Activated naive CD4-positive, alpha-beta T cell treated with anti-CD3 and anti-CD28 coated beads, Interleukin-2, amount 50 U/mL, for 16 hours (primary cell): ENCODE data around the gene C19orf25.

ENCODE experiments used
- DNase-seq: peaks from one replicate; pipeline ENCODE4 v3.0.0-alpha.2; 2020

The C19orf25 gene

DNA sequence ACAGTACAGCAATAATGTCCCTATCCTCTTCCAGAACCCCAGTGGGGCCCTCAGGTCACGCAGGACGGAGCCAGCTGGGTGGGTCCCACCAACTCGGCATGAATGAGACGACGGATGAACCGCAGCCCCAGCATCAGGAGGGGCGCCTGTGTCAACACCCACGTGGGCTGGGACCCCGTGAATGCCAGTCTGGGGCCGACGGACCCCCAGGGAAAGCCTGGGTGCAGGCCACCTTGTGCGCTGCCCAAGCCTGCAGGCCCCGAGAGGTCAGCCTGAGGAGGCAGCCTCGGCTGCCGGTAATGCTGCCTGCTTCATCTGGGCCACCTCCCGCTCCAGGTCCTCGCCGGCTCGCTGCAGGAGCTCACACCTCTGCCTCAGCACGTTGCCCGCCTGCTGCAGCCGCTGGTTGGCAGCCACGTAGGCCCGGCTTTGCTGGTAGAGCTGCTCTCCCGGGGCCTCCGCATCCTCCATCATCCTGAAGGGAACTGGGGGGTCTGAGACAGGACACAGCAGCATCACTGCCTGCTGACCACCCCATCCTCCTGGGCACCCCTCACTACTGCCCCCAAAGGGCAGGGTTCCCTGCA is 4.2 kb downstream of the C19orf25 start:
- no peak for DNase-seq

DNA sequence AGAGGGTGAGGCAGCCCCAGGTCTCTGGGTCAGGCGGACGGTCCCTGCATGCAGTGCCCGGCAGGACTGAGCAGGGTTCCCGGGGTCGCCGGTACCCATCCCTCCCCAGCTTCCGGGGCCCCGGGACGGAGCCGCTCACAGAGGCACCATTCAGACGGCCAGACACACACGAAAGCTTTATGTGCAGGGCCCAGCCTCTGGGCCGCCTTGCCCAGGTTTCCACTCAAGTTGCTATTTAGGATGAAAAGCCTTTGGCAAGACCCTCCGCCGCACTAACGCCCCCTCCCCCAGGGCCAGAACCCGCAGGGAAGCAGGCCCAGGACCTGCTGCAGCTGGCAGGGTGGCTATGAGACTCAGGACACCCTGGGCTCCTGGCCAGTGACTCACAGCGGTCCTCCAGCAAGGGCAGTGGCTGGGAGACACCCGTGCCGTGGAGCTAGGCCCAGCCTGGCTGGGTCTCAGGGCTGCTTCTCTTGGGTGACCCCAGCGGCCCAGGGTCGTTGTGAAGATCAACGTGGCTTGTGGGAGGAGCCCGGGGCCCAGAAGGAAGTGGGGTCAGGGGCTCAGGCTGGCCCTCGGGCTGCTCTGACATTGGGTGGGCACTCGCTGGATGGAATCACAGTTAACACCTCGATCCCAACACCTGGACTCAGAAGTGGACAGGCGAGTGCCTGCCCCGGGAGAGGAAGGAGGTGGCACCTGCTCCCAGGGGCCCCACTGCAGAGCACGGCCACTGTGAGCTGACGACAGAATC is 4.8 kb downstream of the C19orf25 start:
- peak; percentile 10 for DNase-seq

DNA sequence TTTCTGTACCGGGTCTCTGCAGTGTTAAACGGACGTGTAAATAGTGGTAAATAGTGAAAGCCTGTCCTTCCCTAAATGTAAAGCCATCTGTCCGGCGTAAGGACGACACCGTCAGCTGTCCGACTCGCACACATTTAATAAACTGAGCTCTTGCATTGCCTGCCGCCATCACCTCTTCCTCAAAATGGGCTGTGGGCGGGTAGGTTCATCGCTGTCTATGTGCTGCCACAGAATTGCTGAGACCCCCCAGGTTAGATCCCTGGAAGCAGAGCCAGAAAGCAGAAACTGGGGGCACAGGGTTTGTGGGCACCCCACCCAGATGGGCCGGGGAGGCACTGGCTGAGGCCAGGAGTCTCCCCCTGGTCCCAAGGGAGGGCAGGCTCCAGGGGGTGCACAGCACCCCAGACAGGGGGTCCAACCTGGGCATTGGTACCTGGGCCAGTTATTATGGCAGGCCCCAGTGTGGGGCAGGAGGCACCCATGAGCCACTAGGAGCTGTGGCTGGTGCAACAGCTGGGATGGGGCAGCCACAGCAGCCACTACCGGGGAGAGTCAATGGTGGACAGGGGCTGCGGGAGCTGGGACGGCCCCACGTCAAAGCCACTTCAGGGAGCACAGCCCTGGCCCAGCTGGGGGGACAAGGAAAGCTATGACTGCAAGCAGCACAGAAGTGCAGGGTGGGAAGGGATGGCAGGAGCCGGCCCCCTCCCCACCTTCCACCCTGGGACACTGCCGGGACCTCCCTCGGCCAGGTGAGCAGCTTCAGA is 5.7 kb downstream of the C19orf25 start:
- no peak for DNase-seq

DNA sequence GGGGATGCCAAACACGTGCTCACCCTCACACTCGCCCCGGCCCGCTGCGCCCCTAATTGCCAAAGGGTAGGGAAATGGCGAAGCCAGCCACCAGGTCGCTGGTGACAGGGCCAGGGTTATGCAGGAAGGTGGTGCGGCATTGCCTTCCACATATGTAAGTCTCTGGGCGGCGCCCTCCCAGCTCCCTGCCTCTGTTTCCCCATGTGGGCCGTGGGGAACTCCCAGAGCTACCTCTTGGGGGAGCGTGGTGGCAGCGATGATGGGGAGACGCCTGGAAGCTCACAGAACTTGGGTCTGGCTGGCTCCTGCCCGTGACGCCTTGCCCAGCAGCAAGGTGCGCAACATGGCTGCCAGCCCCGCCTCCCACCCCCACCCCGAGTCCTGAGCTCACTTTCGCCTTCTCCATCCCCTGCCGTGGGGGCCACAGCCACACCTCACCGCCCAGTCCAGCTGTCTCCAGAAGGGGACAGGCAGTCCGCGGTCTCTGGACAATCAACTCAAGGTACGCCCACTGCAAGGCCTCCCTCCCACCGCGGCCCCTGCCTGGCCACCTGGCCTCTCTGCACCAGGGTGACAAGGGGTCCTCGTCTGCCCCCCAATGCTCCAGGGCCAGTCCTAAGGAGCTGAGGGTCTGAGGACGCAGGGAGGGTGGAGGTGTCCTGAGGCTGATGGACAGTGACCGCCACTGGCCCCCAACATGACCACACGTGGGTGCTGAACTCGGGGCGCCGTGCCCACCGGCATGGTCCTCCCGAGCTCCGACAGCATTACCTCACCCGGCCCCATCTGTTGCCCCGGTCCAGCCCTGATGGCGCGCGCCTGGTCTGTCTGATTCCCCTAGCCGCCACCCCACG is 6.6 kb downstream of the C19orf25 start:
- DNase-seq, result peak; percentile 10

DNA sequence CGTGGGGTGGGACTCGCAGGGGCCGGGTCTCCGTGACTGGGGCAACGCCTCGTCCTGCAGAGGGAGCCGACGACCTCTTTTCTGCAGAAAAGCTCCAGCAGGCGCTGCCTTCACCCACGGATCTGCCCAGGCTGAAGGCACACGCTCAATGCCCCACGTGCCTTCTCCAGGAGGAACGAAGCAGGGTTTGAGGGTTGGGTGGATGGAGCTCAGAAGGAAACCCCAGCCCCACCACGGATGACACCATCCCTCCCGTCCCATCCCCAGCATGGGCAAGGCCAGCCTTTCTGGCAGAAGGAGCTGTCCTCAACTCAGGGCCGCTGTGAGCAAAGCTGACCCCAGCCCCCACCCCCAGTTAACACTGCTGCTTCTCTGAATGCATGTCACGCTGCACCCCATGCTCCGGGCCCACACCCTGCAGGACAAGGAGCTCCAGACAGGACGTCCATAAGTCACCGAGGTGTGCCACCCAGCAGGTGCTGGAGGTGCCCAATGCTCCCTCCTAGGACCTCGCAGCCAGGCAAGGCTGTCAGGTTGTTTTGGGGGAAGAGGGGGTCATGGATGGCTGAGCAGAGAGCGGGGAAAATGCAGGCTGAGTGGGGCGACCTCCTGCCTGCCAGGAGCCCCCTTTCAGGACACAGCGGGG is 7.4 kb downstream of the C19orf25 start:
- DNase-seq, result peak; percentile 33

DNA sequence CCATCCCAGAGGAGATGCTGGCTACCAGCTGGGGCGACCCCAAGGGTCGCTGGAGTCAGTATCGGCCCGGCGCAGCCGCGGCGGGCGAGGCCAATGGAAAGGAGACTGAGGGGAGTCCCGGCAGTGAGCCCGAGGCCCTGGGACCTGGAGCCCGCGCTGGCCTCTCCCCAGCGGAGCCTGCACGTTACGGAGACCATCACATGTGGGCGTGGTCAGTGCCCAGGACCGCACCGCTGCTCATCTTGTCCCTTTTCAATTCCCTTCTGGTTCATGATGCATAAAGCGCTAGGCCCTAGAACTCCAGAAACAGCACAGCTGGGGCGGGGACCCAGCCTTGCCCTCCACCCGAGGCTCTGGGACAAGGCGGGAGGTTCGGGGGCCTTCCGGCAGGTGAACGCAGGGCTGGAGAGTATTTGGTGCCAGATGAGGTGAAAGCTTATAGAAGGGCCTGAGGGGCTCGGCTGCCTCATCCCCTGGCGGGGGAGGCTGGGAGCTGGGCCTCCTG is 8.0 kb downstream of the C19orf25 start:
- peak; percentile 25 for DNase-seq

DNA sequence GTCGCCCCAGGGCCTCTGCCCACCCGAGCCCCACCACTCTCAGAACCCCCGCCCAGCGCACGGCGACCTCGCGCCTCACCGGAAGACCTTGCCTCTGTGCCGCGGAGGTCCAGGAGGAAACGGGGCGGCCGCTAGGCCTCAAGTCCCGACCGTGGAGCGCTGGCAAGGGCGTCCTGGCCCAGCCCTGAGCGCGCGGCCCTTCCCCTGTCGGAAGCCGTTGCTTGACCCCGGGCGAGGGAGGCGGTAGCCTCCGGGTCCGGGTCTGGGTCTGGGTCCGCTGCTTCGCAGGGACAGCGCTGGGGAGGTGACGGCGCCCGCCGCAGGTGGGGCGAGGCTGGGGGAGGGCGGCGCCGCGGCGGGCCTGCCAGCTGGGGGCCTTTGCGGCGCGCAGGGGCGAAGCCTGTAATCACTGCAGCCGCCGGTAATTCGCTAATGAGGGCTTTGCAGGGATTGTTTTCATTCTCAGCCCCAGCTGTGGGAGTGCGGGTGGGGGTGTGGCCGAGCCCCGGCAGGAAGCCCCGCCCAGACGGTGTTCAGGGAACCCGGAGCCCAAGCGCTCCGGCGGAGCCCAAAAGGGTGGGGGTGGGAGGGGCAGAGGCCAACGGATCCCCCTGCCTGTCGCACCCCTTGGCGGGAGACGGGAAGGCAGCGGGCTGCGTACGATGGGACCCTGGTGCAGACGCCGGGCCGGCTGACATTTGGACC is 8.6 kb downstream of the C19orf25 start:
- DNase-seq, result peak; percentile 80

DNA sequence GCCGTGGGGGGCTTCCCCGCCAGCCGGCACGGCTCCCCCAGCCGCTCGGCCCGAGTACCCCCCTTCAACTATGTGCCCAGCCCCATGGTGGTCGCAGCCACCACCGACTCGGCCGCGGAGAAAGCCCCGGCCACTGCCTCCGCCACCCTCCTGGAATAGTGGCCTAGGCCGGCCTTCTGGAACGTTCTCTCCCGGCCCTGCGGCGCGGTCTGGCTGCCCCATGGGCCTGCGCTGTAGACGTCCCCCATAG is 9.0 kb downstream of the C19orf25 start:
- DNase-seq, result no peak

DNA sequence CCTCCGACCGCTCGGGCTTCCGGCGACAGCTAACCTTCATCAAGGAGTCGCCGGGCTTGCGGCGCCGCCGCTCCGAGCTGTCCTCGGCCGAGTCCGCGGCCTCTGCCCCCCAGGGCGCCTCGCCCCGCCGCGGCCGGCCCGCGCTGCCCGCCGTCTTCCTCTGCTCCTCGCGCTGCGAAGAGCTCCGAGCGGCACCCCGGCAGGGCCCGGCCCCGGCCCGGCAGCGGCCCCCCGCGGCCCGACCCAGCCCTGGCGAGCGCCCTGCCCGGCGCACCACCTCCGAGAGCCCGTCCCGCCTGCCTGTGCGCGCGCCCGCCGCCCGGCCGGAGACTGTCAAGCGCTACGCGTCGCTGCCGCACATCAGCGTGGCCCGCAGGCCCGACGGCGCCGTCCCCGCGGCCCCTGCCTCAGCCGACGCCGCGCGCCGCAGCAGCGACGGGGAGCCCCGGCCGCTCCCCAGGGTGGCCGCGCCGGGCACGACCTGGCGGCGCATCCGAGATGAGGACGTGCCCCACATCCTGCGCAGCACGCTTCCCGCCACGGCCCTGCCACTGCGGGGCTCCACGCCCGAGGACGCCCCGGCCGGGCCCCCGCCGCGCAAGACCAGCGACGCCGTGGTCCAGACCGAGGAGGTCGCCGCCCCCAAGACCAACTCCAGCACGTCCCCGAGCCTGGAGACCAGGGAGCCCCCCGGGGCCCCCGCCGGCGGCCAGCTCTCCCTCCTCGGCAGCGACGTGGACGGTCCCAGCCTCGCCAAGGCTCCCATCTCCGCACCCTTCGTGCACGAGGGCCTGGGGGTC is 9.6 kb downstream of the C19orf25 start:
- DNase-seq, result peak; percentile 31

DNA sequence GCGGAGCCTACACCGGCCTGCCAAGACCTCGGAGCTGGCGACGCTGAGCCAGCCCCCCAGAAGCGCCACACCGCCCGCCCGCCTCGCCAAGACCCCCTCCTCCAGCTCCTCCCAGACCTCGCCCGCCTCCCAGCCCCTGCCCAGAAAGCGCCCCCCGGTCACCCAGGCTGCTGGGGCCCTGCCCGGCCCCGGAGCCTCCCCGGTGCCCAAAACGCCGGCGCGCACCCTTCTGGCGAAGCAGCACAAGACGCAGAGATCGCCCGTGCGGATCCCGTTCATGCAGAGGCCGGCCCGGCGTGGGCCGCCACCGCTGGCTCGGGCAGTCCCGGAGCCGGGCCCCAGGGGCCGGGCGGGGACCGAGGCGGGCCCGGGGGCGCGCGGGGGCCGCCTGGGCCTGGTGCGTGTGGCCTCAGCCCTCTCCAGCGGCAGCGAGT is 10.2 kb downstream of the C19orf25 start:
- peak; percentile 42 for DNase-seq

DNA sequence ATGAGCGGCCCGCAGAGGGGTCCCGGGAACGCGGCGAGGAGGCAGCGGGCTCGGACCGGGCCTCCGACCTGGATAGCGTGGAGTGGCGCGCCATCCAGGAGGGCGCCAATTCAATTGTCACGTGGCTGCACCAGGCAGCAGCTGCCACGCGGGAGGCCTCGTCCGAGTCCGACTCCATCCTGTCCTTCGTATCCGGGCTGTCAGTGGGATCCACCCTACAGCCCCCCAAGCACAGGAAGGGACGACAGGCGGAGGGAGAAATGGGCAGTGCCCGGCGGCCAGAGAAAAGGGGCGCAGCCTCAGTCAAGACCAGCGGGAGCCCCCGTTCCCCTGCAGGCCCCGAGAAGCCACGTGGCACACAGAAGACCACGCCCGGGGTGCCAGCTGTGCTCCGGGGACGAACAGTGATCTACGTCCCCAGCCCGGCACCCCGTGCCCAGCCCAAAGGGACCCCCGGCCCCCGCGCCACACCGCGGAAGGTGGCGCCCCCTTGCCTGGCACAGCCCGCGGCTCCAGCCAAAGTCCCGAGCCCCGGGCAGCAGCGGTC is 10.7 kb downstream of the C19orf25 start:
- peak; percentile 14 for DNase-seq

DNA sequence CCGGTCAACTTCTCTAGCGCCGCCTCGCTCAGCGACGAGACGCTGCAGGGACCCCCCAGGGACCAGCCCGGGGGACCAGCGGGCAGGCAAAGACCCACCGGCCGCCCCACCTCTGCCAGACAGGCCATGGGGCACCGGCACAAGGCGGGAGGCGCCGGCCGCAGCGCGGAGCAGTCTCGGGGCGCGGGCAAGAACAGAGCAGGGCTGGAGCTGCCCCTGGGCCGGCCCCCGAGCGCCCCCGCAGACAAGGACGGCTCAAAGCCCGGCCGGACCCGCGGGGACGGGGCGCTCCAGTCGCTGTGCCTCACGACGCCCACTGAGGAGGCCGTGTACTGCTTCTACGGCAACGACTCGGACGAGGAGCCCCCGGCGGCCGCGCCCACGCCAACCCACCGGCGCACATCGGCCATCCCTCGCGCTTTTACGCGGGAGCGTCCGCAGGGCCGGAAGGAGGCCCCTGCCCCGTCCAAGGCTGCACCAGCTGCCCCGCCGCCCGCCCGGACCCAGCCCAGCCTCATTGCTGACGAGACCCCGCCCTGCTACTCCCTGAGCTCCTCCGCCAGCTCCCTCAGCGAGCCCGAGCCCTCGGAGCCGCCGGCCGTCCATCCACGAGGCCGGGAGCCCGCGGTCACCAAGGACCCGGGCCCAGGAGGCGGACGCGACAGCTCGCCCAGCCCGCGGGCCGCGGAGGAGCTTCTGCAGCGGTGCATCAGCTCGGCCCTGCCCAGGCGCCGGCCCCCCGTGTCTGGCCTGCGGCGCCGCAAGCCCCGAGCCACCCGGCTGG is 11.3 kb downstream of the C19orf25 start:
- DNase-seq, result peak; percentile 14

DNA sequence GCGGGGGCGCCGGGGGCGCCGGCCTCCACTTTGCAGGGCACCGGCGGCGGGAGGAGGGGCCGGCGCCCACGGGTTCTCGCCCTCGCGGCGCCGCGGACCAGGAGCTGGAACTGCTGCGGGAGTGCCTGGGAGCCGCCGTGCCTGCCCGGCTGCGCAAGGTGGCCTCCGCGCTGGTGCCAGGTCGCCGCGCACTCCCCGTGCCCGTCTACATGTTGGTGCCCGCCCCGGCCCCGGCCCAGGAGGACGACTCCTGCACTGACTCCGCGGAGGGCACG is 11.9 kb downstream of the C19orf25 start:
- no peak for DNase-seq

DNA sequence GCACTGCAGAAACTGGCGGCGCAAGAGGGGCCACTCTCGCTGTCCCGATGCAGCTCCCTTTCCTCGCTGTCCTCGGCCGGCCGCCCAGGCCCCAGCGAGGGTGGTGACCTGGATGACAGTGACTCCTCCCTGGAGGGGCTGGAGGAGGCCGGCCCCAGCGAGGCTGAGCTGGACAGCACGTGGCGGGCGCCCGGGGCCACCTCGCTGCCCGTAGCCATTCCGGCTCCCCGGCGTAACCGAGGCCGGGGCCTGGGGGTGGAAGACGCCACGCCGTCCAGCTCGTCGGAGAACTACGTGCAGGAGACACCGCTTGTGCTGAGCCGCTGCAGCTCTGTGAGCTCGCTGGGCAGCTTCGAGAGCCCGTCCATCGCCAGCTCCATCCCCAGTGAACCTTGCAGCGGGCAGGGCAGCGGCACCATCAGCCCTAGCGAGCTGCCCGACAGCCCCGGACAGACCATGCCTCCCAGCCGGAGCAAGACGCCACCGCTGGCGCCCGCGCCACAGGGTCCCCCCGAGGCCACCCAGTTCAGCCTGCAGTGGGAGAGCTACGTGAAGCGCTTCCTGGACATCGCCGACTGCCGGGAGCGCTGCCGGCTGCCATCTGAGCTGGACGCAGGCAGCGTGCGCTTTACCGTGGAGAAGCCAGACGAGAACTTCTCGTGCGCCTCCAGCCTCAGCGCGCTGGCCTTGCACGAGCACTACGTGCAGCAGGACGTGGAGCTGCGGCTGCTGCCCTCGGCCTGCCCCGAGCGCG is 12.4 kb downstream of the C19orf25 start:
- peak; percentile 12 for DNase-seq

DNA sequence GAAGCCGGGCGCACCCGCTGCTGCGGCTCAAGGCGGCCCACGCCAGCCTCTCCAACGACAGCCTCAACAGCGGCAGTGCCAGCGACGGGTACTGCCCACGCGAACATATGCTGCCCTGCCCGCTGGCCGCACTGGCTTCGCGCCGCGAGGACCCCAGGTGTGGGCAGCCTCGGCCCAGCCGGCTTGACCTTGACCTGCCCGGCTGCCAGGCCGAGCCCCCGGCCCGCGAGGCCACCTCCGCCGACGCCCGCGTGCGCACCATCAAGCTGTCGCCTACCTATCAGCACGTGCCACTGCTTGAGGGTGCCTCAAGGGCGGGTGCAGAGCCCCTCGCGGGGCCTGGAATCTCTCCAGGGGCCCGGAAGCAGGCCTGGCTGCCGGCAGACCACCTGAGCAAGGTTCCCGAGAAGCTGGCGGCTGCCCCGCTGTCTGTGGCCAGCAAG is 13.0 kb downstream of the C19orf25 start:
- DNase-seq, result no peak

DNA sequence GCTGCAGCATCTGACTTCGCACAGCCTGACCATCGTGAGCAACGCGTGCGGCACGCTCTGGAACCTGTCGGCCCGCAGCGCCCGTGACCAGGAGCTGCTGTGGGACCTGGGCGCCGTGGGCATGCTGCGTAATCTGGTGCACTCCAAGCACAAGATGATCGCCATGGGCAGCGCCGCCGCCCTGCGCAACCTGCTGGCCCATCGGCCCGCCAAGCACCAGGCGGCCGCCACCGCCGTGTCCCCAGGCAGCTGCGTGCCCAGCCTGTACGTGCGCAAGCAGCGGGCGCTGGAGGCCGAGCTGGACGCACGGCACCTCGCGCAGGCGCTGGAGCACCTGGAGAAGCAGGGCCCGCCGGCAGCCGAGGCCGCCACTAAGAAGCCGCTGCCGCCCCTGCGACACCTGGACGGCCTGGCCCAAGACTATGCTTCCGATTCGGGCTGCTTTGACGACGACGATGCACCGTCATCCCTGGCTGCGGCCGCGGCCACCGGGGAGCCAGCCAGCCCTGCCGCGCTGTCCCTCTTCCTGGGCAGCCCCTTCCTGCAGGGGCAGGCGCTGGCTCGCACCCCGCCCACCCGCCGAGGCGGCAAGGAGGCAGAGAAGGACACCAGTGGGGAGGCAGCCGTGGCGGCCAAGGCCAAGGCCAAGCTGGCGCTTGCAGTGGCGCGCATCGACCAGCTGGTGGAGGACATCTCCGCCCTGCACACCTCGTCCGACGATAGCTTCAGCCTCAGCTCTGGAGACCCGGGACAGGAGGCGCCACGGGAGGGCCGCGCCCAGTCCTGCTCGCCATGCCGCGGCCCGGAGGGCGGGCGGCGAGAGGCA is 13.6 kb downstream of the C19orf25 start:
- DNase-seq, result peak; percentile 45

DNA sequence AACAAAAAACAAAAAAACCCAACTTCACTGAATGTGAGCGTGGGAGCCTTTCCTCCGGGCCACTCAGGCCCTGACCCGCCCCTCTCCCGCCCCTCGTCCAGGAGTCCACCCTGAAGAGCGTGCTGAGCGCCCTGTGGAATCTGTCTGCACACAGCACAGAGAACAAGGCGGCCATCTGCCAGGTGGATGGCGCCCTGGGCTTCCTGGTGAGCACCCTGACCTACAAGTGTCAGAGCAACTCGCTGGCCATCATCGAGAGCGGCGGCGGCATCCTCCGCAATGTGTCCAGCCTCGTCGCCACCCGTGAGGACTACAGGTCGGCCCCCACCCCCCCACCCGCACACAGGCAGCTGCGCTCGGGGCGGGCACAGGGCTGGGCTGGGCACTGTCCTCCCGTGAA is 17.2 kb downstream of the C19orf25 start:
- DNase-seq, result no peak
